SK-N-MC (cell line): ENCODE measurements around the gene SMARCB1.
"Not testable (repeated sequence)": the region's sequence is repeated elsewhere in the genome, so short reads cannot be mapped to it uniquely, and the experiment has no call there.

Source experiments
- DNase-seq: peaks from one replicate; pipeline ENCODE4 v3.0.0-alpha.2; 2011; ENCODE audit warnings: low read depth, low spot score
- H3K27ac ChIP-seq: fragments of 200-600 bp; sonication (generic); 2 replicates; pipeline ENCODE4 v1.5.1; 2016; ENCODE audit warnings: mixed run types
- H3K36me3 ChIP-seq: fragments of 200-600 bp; sonication (generic); 2 replicates; pipeline ENCODE4 v1.6.1; 2017; ENCODE audit warnings: antibody characterized with exemption, low read length, mixed read lengths; ENCODE audit not compliant: insufficient read depth
- H3K4me3 ChIP-seq: fragments of 200-600 bp; sonication (generic); 2 replicates; pipeline ENCODE4 v1.5.1; 2016
- H3K9ac ChIP-seq: fragments of 200-600 bp; sonication (generic); 2 replicates; pipeline ENCODE4 v1.8.0; 2017; ENCODE audit warnings: mixed run types, mixed read lengths; ENCODE audit not compliant: insufficient read length
- H3K9me3 ChIP-seq: fragments of 200-600 bp; sonication (generic); 2 replicates; pipeline ENCODE4 v1.6.1; 2017; ENCODE audit warnings: low read depth, mild to moderate bottlenecking, antibody characterized with exemption, low read length, moderate library complexity, mixed read lengths
- EZH2 ChIP-seq: fragments of 200-600 bp; sonication (generic); IDR thresholded peaks from one replicate; pipeline ENCODE4 v1.6.1; 2017; ENCODE audit warnings: antibody characterized with exemption
- FOXP2 ChIP-seq: optimal IDR thresholded peaks from 2 replicates; pipeline ENCODE3; 2011; ENCODE audit warnings: mild to moderate bottlenecking, moderate library complexity; ENCODE audit not compliant: insufficient read depth; ENCODE audit errors: extremely low read length, control extremely low read depth
- POLR2AphosphoS5 ChIP-seq: IDR thresholded peaks from 2 replicates; pipeline ENCODE4 v1.6.1; 2012; ENCODE audit warnings: mild to moderate bottlenecking, low read depth, low read length, borderline replicate concordance

SMARCB1 gene

DNA sequence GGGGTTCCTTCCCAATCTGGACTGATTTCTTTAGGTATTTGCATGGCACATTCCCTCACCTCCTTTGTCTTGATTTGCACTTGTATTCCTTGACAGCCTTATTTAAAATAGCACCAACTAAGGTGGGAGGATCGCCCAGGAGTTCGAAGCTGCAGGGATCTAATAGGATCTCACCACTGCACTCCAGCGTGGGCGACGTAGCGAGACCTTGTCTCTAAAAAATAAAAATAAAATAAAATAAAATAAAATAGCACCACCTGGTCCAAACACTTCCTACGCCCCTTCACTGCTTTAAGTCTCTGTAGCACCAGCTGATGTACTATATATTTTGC lies 71.7 kb downstream of the SMARCB1 start:
- H3K9me3 ChIP-seq, result no peaks in the 10 kb centered on the region
- peak overlapping the region; percentile 83 for H3K4me3 ChIP-seq
- no peak overlapping the region for H3K27ac ChIP-seq
- TF ChIP-seq POLR2AphosphoS5 (no peak), EZH2 (no peak), FOXP2 (no peak)
- no peaks in the 10 kb centered on the region for H3K36me3 ChIP-seq
- DNase-seq, result no peak
- peak overlapping the region; percentile 64 for H3K9ac ChIP-seq

DNA sequence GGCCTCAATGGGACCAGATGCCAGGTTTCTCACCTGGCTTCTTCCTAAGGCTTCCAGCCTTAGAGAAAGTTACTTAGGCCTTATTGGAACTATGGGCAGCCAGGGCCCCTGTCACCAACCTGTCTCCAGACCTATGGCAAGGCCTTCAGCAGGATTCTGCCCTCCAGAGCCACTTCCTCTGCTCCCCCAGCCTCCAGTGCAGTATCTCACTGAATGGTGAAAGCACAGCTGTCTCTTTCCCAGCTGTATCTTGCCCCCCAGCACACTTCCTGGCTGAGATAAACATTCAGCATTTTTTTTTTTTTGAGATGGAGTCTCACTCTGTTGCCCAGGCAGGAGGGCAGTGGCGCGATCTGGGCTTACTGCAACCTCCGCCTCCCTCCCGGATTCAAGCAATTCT lies 72.4 kb downstream of the SMARCB1 start:
- Histone ChIP-seq H3K27ac (no peak overlapping the region), H3K9me3 (no peaks in the 10 kb centered on the region), H3K9ac (no peak overlapping the region), H3K36me3 (no peaks in the 10 kb centered on the region), H3K4me3 (no peak overlapping the region)
- no peak for DNase-seq
- TF ChIP-seq FOXP2 (no peak), EZH2 (no peak), POLR2AphosphoS5 (no peak)

DNA sequence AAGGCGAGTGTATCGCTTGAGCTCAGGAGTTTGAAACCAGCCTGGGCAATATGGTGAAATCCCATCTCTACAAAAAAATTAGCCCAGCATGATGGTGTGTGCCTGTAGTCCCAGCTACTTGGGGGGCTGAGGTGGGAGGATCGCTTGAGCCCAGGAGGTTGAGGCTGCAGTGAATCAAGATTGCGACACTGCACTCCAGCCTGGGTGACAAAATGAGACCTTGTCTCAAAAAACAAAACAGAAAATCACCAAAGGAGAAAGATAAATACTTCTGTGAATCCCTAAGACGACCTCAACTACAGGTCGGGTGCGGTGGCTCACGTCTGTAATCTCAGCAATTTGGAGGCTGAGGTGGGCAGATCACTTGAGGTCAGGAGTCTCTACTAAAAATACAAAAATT lies 73.4 kb downstream of the SMARCB1 start:
- H3K36me3 ChIP-seq, H3K4me3 ChIP-seq, H3K9me3 ChIP-seq, H3K9ac ChIP-seq, H3K27ac ChIP-seq, DNase-seq: not testable (repeated sequence)

DNA sequence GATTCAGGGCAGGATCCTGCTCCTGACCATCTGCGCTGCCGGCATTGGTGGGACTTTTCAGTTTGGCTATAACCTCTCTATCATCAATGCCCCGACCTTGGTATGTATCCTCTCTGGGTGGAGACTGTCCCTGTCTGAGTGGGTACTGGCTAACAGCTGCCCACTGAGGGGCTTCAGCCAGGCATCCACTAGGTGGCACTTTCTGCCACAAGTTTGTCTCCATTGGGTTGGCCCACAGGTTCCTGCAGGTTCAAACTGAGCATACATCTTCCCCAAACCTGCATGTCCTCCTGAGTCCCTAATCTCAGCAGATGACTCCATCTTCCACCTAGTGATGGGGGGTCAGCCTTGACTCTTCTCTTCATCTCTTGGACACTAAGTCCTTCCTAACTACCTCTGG lies 75.3 kb downstream of the SMARCB1 start:
- Histone ChIP-seq H3K4me3 (no peak overlapping the region), H3K27ac (no peak overlapping the region), H3K9ac (no peak overlapping the region), H3K9me3 (no peaks in the 10 kb centered on the region), H3K36me3 (no peaks in the 10 kb centered on the region)
- DNase-seq, result no peak
- TF ChIP-seq FOXP2 (no peak), EZH2 (no peak), POLR2AphosphoS5 (no peak)

DNA sequence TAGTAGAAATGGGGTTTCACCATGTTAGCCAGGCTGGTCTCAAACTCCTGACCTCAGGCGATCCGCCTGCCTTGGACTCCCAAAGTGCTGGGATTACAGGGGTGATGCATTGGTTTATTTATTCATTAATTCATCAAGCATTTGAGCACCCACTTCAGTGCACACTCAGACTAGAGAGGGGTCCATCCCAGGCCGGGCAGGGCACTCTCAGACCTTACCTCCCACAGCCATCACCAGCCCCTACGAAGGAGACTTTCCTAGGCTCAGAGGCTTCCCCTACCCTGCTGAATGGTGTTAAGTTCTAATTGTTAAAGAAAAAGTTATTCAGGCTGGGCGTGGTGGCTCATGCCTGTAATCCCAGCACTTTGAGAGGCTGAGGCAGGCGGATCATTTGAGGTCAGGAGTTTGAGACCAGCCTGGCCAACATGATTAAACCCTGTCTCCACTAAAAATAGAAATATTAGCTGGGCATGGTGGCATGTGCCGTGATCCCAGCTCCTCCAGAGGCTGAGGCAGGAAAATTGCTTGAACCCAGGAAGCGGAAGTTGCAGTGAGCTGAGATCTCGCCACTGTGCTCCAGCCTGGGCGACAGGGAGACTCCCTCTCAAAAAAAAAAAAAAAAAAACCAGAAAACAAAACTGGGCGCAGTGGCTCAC lies 77.9 kb downstream of the SMARCB1 start:
- H3K9ac ChIP-seq, DNase-seq, H3K27ac ChIP-seq, H3K4me3 ChIP-seq, H3K36me3 ChIP-seq, H3K9me3 ChIP-seq: not testable (repeated sequence)

DNA sequence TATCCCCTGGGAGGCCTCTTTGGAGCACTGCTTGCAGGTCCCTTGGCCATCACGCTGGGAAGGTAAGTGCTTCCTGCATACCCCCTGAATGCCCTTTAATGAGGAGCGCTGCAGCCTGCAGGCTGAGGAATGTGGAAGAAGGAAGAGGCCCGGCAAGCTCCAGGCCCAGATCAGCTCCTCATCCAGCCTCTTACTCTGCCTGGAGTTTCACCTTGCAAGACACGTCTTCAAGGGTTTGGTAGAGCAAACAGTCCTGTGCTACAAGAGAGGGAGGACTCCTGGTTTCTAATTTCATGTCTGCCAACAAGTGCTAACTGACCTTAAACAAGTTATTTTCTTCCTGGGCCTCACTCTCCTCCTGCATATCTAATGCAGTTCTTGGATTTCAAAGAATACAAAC lies 81.8 kb downstream of the SMARCB1 start:
- Histone ChIP-seq H3K9ac (no peak overlapping the region), H3K4me3 (no peak overlapping the region), H3K27ac (no peak overlapping the region), H3K36me3 (no peaks in the 10 kb centered on the region), H3K9me3 (no peaks in the 10 kb centered on the region)
- no peak for DNase-seq
- TF ChIP-seq EZH2, result no peak

DNA sequence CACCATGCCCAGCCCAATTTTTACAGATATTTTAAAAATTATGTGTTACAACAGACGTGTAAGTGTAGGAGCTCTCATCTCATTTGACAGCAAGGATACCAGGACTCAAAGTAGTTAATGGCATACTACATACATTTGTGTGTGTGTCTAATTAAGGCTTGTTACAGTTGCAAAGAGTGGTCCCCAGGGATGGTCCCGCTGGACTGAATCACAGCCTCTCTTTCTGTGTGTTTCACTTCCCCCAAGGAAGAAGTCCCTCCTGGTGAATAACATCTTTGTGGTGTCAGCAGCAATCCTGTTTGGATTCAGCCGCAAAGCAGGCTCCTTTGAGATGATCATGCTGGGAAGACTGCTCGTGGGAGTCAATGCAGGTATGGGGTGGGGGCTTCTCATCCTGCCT lies 88.1 kb downstream of the SMARCB1 start:
- H3K27ac ChIP-seq, result no peak overlapping the region
- DNase-seq, result no peak
- no peaks in the 10 kb centered on the region for H3K9me3 ChIP-seq
- TF ChIP-seq FOXP2 (no peak), POLR2AphosphoS5 (no peak), EZH2 (no peak)
- no peaks in the 10 kb centered on the region for H3K36me3 ChIP-seq
- no peak overlapping the region for H3K9ac ChIP-seq
- no peak overlapping the region for H3K4me3 ChIP-seq

DNA sequence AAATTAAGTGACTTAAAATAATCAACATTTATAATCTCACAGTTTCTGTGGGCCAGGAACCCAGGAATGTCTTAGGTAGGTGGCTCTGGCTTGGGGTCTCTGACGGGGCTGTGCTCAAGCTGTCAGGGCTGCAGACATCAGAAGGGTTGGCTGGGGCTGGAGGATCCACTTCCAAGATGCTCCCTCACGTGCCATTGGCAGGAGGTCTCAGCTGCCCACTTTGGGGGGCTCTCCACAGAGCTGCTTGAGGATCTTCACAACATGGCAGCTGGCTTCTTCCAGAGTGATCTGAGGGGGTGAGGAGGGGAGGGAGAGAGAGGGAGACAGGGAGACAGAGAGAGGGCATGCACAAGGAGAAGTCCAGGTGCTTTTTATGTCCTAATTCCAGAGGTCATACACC lies 89.0 kb downstream of the SMARCB1 start:
- H3K36me3 ChIP-seq, result no peaks in the 10 kb centered on the region
- H3K27ac ChIP-seq, result no peak overlapping the region
- H3K9ac ChIP-seq, result no peak overlapping the region
- no peak overlapping the region for H3K4me3 ChIP-seq
- TF ChIP-seq FOXP2 (no peak), POLR2AphosphoS5 (no peak), EZH2 (no peak)
- no peaks in the 10 kb centered on the region for H3K9me3 ChIP-seq
- no peak for DNase-seq

DNA sequence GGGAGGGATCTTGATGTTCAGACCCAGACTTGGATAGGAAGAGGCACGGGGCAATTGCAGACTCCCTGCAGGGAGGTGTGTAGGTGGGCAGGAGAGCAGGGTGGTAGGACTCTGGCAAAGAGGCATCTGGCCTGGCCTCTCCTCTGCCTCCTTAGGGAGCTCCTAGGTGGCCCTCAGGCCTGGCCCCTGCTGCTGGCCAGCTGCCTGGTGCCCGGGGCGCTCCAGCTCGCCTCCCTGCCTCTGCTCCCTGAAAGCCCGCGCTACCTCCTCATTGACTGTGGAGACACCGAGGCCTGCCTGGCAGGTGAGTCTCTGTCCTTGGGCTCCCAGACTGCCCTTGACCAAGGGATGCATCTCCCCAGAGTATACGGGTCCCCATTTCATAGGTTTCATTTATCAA lies 90.8 kb downstream of the SMARCB1 start:
- no peaks in the 10 kb centered on the region for H3K36me3 ChIP-seq
- TF ChIP-seq EZH2 (no peak), FOXP2 (no peak), POLR2AphosphoS5 (no peak)
- H3K9ac ChIP-seq, result no peak overlapping the region
- H3K27ac ChIP-seq, result no peak overlapping the region
- no peaks in the 10 kb centered on the region for H3K9me3 ChIP-seq
- no peak for DNase-seq
- no peak overlapping the region for H3K4me3 ChIP-seq

DNA sequence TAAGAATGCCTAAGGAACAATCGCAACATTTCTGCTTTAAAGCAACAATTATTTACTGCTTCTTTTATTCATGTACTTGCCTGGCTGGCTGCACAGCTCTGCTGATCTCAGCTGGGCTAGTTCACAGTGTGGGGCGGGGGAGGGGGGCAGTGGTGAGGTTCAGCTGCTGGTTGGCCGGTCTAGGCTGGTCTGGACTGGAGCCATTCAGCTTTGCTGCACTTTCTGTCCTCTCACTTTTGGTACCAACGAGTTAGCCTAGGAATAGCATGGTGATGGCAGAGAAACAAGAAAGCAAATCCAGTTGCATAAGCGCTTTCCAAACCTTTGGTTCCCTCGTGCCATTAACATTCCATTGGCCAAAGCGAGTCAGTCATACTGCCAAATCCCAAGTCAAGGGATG lies 91.5 kb downstream of the SMARCB1 start:
- Histone ChIP-seq H3K9ac (no peak overlapping the region), H3K36me3 (no peaks in the 10 kb centered on the region), H3K4me3 (no peak overlapping the region), H3K9me3 (no peaks in the 10 kb centered on the region), H3K27ac (no peak overlapping the region)
- no peak for TF ChIP-seq EZH2
- no peak for TF ChIP-seq FOXP2
- TF ChIP-seq POLR2AphosphoS5, result no peak
- DNase-seq, result no peak
